ENCODE data around the gene TLE1. TPM values are rescaled to one million over a fixed set of nuclear protein-coding genes. Genes with fewer than 3 reads are reported as not detected.
"Not testable (repeated sequence)": the region's sequence is repeated elsewhere in the genome, so short reads cannot be mapped to it uniquely, and the experiment has no call there.

Gene TLE1
- total and polyA plus RNA-seq, 2 of the 4 experiments (the other 2 are of a cell fraction), result 36.0 to 51.0 TPM

- in situ Hi-C loops (cut with MboI; ENCODE audit: low sequenced_read_pairs), result no loop called here
Observed at GRCh38 chr9:81607593-81608288, 81.6 kb downstream of the TLE1 start.

GRCh38 chr9:81606261-81606660 lies 83.1 kb downstream of the TLE1 start:
- in situ Hi-C loops (cut with MboI; ENCODE audit: low sequenced_read_pairs); CTCF ChIA-PET; BruUV-seq (replicated peaks): not testable (repeated sequence)

More at GRCh38 chr9:81607593-81608288, 81.6 kb downstream of the TLE1 start:
- no peak overlapping the region for H4K5ac ChIP-seq (ENCODE audit: low read depth, low read length)
- H2BK15ac ChIP-seq (ENCODE audit: low read depth, low read length), result no peak overlapping the region
- peaks cover 14% of the 10 kb centered on the region; the same call in 1 of the 2 replicates for H3K9me1 ChIP-seq (ENCODE audit: insufficient read depth, low read length)
- no peaks in the 10 kb centered on the region for H4K20me1 ChIP-seq (ENCODE audit: insufficient read depth, low read length)
- H4K91ac ChIP-seq (ENCODE audit: insufficient read depth, low read depth, low read length), result no peak overlapping the region; the same call in 1 of the 2 replicates
- dilution Hi-C loops (cut with HindIII; ENCODE audit: low sequenced_read_pairs, unreplicated experiment), result no loop called here
- H3K14ac ChIP-seq (replicated peaks; ENCODE audit: low read depth, low read length), result no peak overlapping the region
- H3K36me3 ChIP-seq (ENCODE audit: control insufficient read depth, insufficient read depth, low read length), result peaks cover 47% of the 10 kb centered on the region
- H2AK9ac ChIP-seq (replicated peaks; ENCODE audit: low read depth, low read length, poor library complexity), result no peak overlapping the region
- WGBS, 2 experiments (ENCODE audit: extremely low coverage in 2 of 2, insufficient read length in 1 of 2), result no CpG with 5 or more reads among the region's 5 CpGs
- no peak overlapping the region for H2AK5ac ChIP-seq (ENCODE audit: low read depth, low read length)
- ChIA-PET CTCF (no interaction called here), POLR2A (ENCODE audit: unreplicated experiment) (interaction anchor here (0.6 kb wide), 1 partner anchor 79 kb away, joined by 3 read pairs; no protein-coding TSS in a partner anchor)
- ATAC-seq (ENCODE audit: low read depth) (no peak), DNase-seq (no peak)
- H2BK20ac ChIP-seq (ENCODE audit: low read depth, low read length), result 0 out of 2 replicates have a peak overlapping the region, but pooled peaks have one; percentile 20
- TF ChIP-seq CEBPB (IDR thresholded peaks at IDR 0.05; ENCODE audit: low read depth, low read length) (peak; percentile 28; the same call in 1 of the 2 replicates), CHD1 (IDR thresholded peaks at IDR 0.05; ENCODE audit: low read depth, low read length) (no peak)
- no peak overlapping the region for H3K4me2 ChIP-seq (ENCODE audit: low read depth, low read length)
- no peak overlapping the region for H3K27ac ChIP-seq (ENCODE audit: insufficient read depth, low read length)
- no peak overlapping the region for H2BK5ac ChIP-seq (ENCODE audit: low read depth, low read length, poor library complexity, severe bottlenecking)
- BruUV-seq (replicated peaks), result no TSS peak
- H3K18ac ChIP-seq (ENCODE audit: low read depth, low read length), result no peak overlapping the region
- peaks cover 11% of the 10 kb centered on the region for H3K4me1 ChIP-seq (ENCODE audit: control insufficient read depth, insufficient read depth, low read length)
- H2AFZ ChIP-seq (replicated peaks; ENCODE audit: low read length, poor library complexity), result no peak overlapping the region
- H3K56ac ChIP-seq (ENCODE audit: extremely low read depth, insufficient read depth, low read length), result no peak overlapping the region
- H3K23ac ChIP-seq (ENCODE audit: low read depth, low read length), result no peak overlapping the region
- H3K4me3 ChIP-seq (ENCODE audit: insufficient read depth, low read depth, low read length), result no peak overlapping the region
- no peaks in the 10 kb centered on the region for H3K9me3 ChIP-seq (ENCODE audit: control insufficient read depth, insufficient read depth, low read length)
- H3K4ac ChIP-seq (ENCODE audit: low read depth, low read length), result no peak overlapping the region; the same call in 1 of the 2 replicates
- no peak overlapping the region for H2BK120ac ChIP-seq (ENCODE audit: low read depth, low read length)
- no peak overlapping the region for H4K8ac ChIP-seq (ENCODE audit: low read depth in 2 of 2, low read length in 2 of 2)
- H3K79me1 ChIP-seq (ENCODE audit: low read depth in 1 of 2, low read length in 2 of 2), result peaks cover 0 to 22% of the 10 kb centered on the region in 2 experiments; a peak in 2 of 4 replicates
- no peak overlapping the region for H3K9ac ChIP-seq (ENCODE audit: low read depth, low read length)
- intact Hi-C loops (cut with micrococcal nuclease), result no loop called here
- H3K27me3 ChIP-seq (ENCODE audit: control insufficient read depth, insufficient read depth, low read length), result no peaks in the 10 kb centered on the region

More at GRCh38 chr9:81606261-81606660, 83.1 kb downstream of the TLE1 start:
- DNase-seq; H2BK15ac ChIP-seq (ENCODE audit: low read depth, low read length); H3K23ac ChIP-seq (ENCODE audit: low read depth, low read length); H2AK9ac ChIP-seq (replicated peaks; ENCODE audit: low read depth, low read length, poor library complexity); H3K27ac ChIP-seq (ENCODE audit: insufficient read depth, low read length); intact Hi-C loops (cut with micrococcal nuclease); H3K9ac ChIP-seq (ENCODE audit: low read depth, low read length); H3K4ac ChIP-seq (ENCODE audit: low read depth, low read length); H2AFZ ChIP-seq (replicated peaks; ENCODE audit: low read length, poor library complexity); H3K27me3 ChIP-seq (ENCODE audit: control insufficient read depth, insufficient read depth, low read length); H3K14ac ChIP-seq (replicated peaks; ENCODE audit: low read depth, low read length); H4K20me1 ChIP-seq (ENCODE audit: insufficient read depth, low read length); H3K4me3 ChIP-seq (ENCODE audit: insufficient read depth, low read depth, low read length); H4K8ac ChIP-seq (ENCODE audit: low read depth in 2 of 2, low read length in 2 of 2); H2BK120ac ChIP-seq (ENCODE audit: low read depth, low read length); H3K18ac ChIP-seq (ENCODE audit: low read depth, low read length); H3K4me2 ChIP-seq (ENCODE audit: low read depth, low read length); H3K9me3 ChIP-seq (ENCODE audit: control insufficient read depth, insufficient read depth, low read length); POLR2A ChIA-PET (ENCODE audit: unreplicated experiment); ATAC-seq (ENCODE audit: low read depth); H2BK5ac ChIP-seq (ENCODE audit: low read depth, low read length, poor library complexity, severe bottlenecking); H4K91ac ChIP-seq (ENCODE audit: insufficient read depth, low read depth, low read length); H3K56ac ChIP-seq (ENCODE audit: extremely low read depth, insufficient read depth, low read length); H2AK5ac ChIP-seq (ENCODE audit: low read depth, low read length); dilution Hi-C loops (cut with HindIII; ENCODE audit: low sequenced_read_pairs, unreplicated experiment); H4K5ac ChIP-seq (ENCODE audit: low read depth, low read length); H2BK20ac ChIP-seq (ENCODE audit: low read depth, low read length): not testable (repeated sequence)
- Histone ChIP-seq H3K36me3 (ENCODE audit: control insufficient read depth, insufficient read depth, low read length) (peaks cover 39% of the 10 kb centered on the region), H3K9me1 (ENCODE audit: insufficient read depth, low read length) (peaks cover 17% of the 10 kb centered on the region), H3K4me1 (ENCODE audit: control insufficient read depth, insufficient read depth, low read length) (peaks cover 17% of the 10 kb centered on the region), H3K79me1 (ENCODE audit: low read depth in 1 of 2, low read length in 2 of 2) (peaks cover 3 to 19% of the 10 kb centered on the region in 2 experiments; a peak in 2 of 4 replicates)

Measured in IMR-90 (cell line).